Fibroblast of upper back skin (primary cell): Measurements from ENCODE around the gene PCDH19.

Experiments used
- DNase-seq: peaks from one replicate; pipeline ENCODE4 v3.0.0-alpha.2; 2013

Gene PCDH19

DNA sequence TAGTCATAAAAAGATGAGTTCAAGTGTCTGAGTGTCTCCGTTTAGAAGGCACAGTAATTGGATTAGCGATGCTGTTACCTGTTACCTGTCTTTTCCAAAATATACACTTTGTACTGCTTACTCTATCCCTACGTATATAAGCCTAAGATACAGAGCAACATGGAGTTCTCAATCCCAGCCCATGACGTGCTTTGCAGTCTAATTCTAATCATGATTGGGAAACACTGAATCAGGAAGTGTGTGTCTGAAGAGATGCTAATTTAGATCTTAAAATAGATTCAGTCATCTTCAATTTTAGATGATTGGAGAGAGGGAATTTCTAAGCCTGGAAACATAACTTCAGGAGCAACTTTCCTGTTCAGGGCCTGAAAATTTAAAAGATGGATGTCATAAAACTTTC, 115.1 kb downstream of the PCDH19 start:
- no peak for DNase-seq

DNA sequence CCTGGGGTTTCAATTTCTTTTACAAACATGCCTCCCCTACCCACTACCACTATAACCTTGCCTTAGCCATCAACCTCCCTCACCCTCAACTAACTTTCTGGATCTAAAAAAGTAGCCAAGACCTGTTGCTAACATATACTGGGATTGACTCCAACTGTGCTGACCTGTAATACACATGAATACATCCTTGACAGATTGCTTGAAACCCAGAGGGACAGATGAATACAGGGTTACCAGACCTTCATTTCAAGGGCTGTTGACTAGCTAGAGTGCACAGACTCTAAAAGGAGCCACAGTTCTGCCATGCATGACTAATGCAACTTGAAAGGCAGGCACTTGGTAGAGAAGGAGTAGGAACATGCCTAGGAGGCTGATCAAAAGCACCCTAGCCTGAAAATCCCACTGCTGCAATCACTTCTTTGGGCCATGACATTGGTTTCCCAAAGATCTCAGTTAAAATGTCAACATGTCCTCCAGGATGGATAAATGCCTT, 121.0 kb downstream of the PCDH19 start:
- no peak for DNase-seq

DNA sequence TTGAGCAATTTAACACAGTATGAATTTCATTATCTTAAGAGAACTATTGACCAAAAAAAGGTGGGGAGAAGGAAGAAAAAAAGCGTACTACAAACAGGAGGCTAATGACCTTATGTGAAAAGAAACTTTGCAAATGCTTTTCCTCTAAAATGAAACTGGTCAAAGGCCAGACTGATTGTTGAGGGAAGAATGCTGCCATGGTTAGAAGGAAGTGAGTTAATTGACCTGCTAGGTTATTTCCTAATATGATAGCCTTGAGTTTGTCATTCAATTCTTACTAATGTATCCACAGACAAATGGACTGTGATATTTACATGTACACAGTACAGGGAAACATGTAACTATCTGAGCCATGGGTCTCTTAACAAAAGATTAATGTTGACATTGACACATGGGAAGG, 132.8 kb downstream of the PCDH19 start:
- DNase-seq: no peak

DNA sequence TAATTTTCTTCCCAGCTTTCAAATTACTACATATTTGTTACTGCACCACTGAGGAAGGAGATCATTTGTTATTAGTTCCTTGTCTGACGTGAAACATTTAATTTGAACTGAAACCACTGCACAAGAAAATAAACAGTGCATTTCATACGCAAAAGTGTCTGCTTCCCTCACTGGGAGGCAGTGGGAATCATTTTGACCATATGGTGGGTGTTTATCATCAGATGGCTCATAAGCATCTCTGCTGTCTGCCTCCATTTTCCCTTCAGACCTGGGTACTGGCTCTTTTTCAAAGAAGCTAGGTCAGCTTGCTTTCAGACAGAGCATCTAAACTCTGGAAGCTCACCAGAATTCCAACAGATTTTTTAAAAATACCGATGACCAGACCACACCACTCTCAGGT, 135.2 kb downstream of the PCDH19 start:
- no peak for DNase-seq

DNA sequence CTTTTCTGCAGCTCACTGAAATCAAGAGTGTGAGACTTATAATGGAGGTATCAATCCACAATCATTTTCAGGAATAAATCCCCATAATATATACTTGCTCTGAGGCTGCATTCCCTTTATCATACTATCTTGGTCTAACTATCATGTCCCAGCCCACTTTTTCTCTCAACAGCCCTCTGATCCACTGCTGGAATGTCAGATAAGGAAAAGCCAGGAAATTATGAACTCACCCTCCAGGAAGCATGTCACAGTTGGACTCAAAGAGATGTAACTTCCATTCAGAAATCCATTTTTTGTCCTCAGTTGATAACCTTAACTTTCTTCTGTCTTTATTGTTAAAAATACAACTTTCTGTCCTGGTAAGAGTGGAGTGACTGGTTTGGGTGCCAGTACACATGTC, 144.9 kb downstream of the PCDH19 start:
- DNase-seq: no peak

DNA sequence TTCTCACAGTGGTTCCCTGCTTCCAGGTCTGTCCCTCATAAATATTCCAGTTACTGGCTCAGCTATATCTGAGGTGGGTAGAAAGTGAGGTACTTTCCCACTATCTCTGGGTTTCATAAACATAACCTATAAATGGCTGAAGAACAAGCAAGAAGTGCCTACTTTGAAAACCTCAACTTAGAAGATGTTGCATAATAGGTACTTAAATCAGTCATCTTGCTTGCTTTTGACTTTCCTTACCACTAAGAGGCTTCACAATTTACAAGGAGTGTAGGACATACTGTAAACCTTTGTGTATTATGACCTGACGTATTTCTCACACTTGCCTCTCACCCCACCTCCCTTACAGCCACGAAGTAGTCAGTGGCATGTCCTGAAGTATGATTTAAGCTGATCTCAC, 145.9 kb downstream of the PCDH19 start:
- no peak for DNase-seq

DNA sequence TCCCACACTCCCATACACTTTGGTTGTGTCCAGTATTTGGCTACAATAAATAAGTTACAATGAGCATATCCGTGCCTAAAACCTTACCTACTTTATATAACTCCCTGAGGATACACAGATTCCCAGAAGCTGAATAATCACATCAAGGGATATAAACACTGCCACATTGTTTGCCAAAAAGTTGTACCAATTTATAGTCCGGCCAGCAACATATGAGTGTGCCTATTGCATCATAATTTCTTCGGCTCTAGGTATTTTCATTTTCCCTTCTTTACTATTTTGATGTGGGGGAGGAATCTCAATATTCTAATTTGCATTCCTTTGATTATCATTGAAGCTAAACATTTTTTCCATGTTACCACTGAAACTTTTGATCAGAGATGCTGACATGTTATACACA, 146.4 kb downstream of the PCDH19 start:
- peak; percentile 3 for DNase-seq

DNA sequence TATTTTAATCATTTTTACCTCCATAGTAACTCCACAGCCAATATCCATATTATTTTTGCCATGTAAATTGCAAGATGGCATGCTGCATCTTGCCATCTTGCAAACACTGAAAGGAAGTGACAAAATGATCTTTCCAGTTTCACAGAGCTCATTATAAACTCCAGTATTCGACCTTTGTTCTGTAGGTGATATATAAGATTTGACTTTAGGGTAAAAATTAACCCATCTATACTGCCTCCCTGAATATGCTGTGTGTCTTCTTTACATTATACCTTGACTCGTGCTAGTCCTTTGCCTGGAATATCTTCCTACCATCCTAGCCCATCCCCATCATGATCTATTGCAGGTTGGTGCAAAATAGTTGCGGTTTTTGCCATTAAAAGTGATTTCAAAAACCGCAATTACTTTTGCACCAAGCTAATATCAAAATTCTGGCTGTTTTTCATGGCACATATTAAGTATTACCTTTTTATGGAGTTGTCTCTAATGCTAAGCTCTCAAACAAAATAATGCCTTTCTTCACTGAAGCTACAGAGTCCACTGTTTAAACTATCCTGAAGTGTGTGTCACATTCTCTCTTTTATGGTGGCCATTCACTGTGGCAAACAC, 161.1 kb downstream of the PCDH19 start:
- no peak for DNase-seq

DNA sequence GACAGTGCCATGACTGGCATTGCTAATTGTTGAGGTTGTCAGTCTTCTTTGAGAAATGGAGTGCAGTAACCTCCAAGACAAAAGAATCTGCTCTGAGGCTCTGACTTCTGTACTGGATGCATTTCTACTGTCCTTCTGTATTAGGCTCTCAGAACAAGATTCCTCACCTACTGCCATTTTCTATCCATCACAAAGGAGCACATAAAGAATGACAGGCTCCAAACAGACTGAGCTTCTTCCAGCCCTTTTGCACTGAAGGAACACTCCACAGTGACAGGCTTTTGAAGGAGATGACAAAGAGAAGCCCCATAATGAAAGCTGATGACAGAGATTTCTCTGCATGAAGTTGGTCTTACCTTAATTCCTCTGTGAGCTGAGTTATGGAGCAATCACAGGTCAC, 162.2 kb downstream of the PCDH19 start:
- no peak for DNase-seq

DNA sequence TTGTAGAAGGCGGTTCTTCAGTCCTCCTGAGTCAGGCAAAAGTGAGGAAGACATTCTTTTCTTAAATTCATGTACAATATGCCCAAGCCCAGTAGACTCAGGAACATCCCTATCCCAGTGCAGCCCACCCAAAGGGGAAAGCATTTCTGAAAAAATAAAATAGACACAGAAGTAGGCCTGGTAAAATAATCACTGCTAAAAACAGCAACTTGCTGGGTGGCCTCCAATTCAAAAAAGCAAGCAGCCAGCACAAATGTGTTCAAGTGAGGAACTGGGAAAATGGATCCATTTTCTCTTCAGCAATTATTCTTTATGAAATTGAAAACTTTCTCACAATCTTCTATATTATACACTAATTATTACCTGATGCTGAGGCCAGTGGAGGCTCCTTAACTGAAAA, 165.4 kb downstream of the PCDH19 start:
- no peak for DNase-seq
